HG03135 (cell line): ENCODE measurements around the gene SMIM20.

Source experiments
- ATAC-seq: cut with Tn5 transposase; IDR thresholded peaks from one replicate; pipeline ENCODE4 v1.9.1; 2021; ENCODE audit warnings: mild to moderate bottlenecking, moderate library complexity; ENCODE audit not compliant: unreplicated experiment

Gene SMIM20

GRCh38 chr4:25951390-25951952, 37.5 kb downstream of the SMIM20 start:
- no peak for ATAC-seq

DNA sequence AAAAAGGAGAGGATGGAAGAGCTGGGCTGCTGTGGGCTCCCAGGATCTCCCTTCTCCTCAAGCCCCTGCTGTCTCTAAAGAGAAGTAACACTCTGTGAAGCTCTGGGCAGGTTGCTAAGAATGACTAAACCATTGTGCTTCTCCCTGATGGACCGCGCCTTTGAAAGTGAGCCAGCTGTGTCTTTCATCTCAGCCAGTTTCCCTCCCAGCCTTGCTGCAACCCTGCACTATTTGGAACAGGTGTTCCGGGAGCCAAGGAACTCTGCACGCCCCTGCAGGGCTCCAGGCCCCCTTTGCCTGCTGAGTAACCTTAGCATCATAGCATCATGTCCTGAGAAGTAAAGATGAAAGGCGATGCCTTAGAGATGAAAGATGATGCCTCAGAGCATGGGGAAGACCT, 39.7 kb downstream of the SMIM20 start:
- no peak for ATAC-seq

DNA sequence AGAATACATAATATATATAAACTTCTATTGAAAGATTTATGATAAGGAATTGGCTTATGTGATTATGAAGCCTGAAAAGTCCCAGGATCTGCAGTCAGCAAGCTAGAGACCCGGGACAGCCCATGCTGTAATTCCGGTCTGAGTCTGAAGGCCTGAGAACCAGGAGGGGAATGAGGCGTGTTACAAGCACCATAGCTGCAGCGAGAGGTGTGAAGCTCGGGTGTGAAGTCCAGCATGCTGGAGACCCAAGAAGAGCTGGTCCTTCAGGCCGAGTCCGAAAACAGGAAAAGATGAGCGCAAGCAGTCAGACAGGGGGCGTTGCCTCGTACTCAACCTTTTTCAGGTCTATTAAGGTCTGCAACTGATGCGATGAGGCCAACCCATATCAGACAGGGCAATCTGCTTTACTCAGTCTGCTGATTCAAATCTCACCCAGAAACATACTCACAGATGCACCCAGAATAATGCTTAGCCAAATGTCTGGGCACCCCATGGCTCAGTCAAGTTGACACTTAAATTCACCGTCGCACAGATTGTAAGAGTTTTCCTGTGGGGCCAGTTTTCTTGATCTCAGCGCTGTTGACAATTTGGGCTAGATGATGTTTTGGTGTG, 40.4 kb downstream of the SMIM20 start:
- no peak for ATAC-seq

DNA sequence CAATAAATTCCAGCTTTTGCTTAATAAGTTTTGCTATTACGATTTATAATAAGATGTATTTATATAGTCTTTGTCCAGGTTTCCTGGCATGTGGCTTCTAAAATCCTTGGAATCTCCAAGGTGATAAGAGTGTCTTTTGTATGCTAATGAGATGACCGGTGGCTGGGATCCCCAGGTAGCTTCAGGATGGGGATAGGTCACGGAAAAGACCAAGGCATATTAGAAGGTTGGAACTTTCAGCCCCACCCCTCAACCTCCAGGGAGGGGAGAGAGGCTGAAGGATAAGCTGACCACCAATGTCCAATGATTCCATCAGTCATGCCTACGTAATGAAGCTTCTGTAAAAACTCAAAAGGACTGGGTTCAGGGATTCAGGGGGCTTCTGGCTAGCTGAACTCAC, 41.7 kb downstream of the SMIM20 start:
- no peak for ATAC-seq

DNA sequence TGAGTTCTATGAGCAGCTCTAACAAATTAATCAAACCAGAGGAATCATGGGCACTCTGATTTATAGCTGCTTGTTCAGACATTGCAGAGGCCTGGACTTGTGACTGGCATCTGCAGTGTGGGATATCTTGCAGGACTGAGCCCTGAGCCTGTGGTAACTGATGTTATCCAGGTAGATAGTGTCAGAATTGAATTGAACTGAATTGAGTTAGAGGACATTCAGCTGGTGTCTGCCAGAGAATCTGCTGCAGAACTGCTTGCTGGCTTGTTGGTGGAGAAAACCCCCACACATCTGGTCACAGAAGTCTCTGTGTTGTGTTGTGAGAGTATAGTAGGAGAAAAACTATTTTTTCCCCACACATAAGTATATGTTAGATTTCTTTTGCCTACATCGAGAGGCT, 42.2 kb downstream of the SMIM20 start:
- no peak for ATAC-seq

GRCh38 chr4:25958110-25958509, 44.1 kb downstream of the SMIM20 start:
- no peak for ATAC-seq

DNA sequence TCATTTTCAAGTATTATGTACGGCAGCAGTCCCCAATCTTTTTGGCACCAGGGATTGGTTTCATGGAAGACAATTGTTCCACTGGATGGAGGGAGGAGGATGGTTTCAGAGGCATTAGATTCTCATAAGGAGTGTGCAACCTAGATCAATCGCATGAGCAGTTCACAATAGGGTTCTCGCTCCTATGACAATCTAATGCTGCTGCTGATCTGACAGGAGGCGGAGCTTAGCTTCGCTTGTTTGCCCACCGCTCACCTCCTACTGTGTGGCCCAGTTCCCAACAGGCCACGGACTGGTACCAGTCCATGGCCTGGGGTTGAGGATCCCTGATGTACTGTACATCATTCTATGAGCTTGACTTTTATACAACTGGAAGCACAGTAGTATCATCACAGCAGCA, 48.4 kb downstream of the SMIM20 start:
- no peak for ATAC-seq

- no peak for ATAC-seq
Measured at GRCh38 chr4:25965629-25966028, 51.6 kb downstream of the SMIM20 start.

DNA sequence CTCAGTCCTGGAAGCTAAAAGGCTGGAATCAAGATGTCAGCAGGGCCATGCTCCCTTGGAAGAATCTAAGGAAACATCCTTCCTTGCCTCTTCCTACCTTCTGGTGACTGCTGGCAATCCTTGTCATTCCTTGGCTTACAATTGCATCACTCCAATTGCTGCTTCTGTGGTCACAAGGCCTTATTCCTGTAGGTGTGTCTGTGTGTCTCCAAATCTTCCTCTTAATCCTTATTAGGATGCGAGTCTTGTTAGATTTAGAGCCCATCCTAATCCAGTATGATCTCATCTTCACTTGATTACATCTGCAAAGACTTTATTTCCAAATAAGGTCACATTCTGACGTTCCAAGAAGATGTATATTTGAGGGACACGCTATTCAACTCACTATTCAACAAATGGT, 52.2 kb downstream of the SMIM20 start:
- ATAC-seq, result no peak

GRCh38 chr4:25969374-25970155, 55.5 kb downstream of the SMIM20 start:
- no peak for ATAC-seq

- peak; percentile 44 for ATAC-seq
Measured at GRCh38 chr4:25970226-25970675, 56.2 kb downstream of the SMIM20 start.

DNA sequence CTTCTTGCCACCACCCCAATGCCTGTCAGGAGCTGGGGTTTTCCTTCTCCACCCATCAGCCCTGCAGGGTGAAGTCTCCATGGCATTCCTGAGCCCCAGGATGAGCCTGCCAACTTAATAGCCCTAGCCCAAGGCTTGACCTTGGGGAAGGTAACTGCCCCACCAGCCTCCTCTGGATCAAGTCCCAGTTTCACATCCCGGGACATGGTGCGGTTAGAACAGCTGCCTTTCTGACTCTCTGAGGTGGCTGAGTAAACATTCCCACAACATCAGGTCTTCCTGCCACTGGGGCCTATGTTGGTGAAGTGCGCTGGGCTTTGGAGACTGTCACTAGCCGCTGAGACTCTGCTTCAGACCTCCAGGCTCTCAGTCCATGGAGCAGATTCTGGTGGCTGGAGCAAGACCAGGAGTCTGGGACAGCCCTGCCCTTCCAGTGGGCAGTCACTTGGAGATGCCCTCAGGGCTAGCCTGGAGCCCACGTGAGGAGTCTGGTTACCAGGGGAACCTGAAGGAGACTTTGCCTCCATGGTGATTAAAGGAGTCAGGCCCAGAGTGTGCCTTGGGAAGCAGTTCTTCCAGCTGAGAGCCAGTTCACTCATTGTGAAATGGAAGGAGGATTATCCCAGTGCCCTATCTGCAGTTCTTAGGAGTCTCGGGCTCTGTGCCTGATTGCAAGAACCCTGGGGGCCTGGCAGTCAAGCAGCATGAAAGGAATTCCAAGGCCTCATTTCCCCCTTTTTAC, 56.8 kb downstream of the SMIM20 start:
- no peak for ATAC-seq

DNA sequence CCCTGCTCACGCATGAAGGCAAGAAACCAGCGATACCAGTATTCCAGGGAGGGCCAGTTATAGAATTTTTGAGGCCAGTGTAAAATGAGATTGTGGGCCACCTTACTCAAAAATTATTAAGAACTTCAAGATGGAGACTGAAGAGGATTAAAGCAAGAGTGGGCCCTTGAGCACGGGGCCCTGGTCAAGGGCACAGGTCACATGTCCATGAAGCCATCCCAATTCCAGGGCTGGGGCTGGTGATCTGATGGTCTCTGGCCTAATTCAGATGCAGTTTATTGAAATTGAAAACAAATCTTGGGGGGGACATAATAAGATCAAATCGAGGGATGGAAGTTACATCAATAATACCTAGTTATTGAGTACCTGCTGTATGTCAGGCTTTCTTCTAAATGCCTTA, 58.3 kb downstream of the SMIM20 start:
- no peak for ATAC-seq

DNA sequence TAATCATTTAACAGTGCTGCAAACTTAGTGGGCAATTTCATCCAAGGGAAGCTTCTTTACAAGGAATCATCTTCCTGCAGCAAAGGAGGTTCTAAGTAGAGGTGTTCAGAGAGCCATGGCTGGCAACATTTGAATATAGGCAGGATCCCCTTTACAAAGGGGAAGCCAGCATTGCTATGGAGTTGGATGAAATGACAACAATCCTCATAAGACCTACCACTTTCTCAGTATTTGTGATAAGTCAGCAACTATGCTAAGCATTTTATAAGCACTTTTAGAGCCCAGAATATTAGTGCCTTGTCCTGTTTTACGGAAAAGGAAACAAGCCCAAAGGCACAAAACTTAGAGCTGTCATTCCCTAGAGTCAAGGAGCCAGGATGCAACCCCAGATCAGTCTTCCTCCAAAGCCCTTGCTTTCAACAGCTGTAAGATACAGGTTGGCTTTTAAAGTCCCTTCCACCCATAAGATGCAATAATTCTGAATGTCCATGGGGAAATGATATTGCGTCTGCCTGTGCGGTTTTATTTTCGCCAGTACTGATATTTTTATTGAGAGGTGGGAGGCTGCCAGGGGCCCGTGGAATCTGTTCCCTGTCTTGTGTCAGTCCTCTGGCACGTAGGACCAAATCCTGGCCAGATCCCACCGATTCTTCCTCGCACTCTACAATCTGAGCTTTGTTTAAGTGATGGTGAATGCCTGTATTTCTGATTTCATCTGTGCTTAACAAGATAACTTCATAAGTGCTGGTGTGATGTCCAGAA, 59.1 kb downstream of the SMIM20 start:
- ATAC-seq, result no peak

- ATAC-seq, result no peak
Measured at GRCh38 chr4:25976780-25977179, 62.8 kb downstream of the SMIM20 start.

DNA sequence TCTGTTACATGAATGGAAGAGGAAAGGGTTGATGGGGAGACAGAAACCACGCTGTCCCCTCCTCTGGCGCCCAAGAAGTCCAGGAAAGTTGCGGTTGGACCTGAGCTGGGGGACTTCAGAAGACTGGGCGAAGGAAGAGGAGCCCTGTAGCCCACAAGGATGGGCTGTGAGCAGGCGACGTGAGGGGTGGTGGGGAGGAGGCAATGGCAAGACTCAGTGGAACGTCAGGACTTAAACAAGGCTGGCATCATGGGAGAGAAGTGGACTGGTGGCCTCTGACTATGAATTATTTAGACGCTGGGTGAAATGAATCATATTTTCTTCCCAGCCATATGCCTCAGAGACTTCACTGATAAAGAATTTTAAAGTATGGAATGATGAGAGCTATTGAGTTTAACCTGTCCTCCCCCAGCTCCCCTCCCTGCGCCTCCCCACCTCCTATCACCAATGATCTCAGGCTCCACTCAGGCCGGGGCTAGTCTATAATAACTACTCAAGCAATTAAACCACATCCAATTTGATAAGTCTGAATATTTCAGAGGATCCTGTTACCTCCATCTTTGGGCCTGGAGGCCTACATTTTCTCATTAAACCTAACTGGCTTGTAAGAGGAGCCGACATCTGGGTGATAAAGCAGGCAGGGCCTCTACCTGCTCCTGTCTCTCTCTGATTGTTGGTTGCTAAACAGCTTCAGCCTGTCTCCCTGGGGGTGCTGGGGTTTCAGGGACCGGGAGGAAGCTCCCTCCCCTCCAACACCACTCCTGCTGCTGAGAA, 63.6 kb downstream of the SMIM20 start:
- no peak for ATAC-seq

DNA sequence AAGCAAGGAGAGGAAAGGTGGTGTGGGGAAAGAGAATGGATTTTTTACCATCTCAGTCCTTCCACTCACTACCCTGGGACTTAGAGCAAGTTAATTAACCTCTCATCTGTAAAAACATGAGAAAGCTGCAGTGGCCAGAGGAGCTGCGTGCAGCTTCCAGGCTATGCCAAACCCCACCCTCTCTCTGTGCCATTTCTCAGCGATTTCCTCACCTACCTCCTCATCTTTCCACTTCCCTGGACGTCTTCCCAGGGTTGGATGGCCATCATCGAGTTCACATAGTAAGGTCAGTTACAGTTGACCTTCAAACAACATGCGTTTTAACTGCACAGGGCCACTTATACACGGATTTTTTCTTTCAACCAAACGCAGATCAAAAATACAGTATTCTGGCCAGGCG, 64.3 kb downstream of the SMIM20 start:
- ATAC-seq, result no peak
